DMS79 (cell line): Measurements from ENCODE around the gene KAT2A.
"Not testable (repeated sequence)": the region's sequence is repeated elsewhere in the genome, so short reads cannot be mapped to it uniquely, and the experiment has no call there.

Experiments used
- DNase-seq: peaks from one replicate; lab custom pipeline; 2025; lab: John Stamatoyannopoulos, UW

KAT2A gene

GRCh38 chr17:42120770-42121769 is at the start of gene KAT2A:
TSS of gene KAT2A (minus strand) at chr17:42121367. CDS start at chr17:42121304, 63 bp downstream.
- DNase-seq: peak; percentile 48

GRCh38 chr17:42169351-42169750 is 48.2 kb upstream of the KAT2A start:
- DNase-seq: no peak

- no peak for DNase-seq
These were observed 46.6 kb upstream of the KAT2A start for GRCh38 chr17:42167807-42168206.

- DNase-seq: no peak
These were observed 45.1 kb upstream of the KAT2A start for GRCh38 chr17:42166196-42166763.

GRCh38 chr17:42165751-42166150 is 44.6 kb upstream of the KAT2A start:
- DNase-seq: no peak

- no peak for DNase-seq
These were observed 42.7 kb upstream of the KAT2A start for GRCh38 chr17:42163696-42164407.

GRCh38 chr17:42163113-42163512 is 41.9 kb upstream of the KAT2A start:
- DNase-seq: no peak

- DNase-seq: no peak
These were observed 39.4 kb upstream of the KAT2A start for GRCh38 chr17:42160531-42160910.

- DNase-seq: no peak
These were observed 38.8 kb upstream of the KAT2A start for GRCh38 chr17:42159796-42160530.

- DNase-seq: no peak
These were observed 34.5 kb upstream of the KAT2A start for GRCh38 chr17:42155614-42156045.

GRCh38 chr17:42153919-42154742 is 33.0 kb upstream of the KAT2A start:
- no peak for DNase-seq

GRCh38 chr17:42146911-42147607 is 25.9 kb upstream of the KAT2A start:
- DNase-seq: no peak

- not testable (repeated sequence) for DNase-seq
These were observed 22.0 kb upstream of the KAT2A start for GRCh38 chr17:42143138-42143537.

GRCh38 chr17:42142371-42142896 is 21.3 kb upstream of the KAT2A start:
- no peak for DNase-seq

GRCh38 chr17:42141382-42141781 is 20.2 kb upstream of the KAT2A start:
- no peak for DNase-seq

GRCh38 chr17:42140690-42141089 is 19.5 kb upstream of the KAT2A start:
- not testable (repeated sequence) for DNase-seq

- DNase-seq: no peak
These were observed 17.8 kb upstream of the KAT2A start for GRCh38 chr17:42138749-42139492.

GRCh38 chr17:42136654-42137051 is 15.5 kb upstream of the KAT2A start:
- no peak for DNase-seq
